PC-3 (cell line): ENCODE results near the gene LRRC8A.

Source experiments
- CTCF ChIP-seq: fragments of 300-600 bp; sonication (generic); conservative IDR thresholded peaks from 2 replicates; pipeline ENCODE4 v1.5.1; 2017; ENCODE audit warnings: antibody characterized with exemption, low read depth, mild to moderate bottlenecking, low read length
- EZH2phosphoT487 ChIP-seq: fragments of 300-600 bp; sonication (generic); IDR thresholded peaks from 2 replicates; pipeline ENCODE4 v1.6.1; 2018; ENCODE audit warnings: mild to moderate bottlenecking, antibody characterized with exemption, low read length, borderline replicate concordance

GRCh38 chr9:128946571-128947276 lies 64.8 kb downstream of the LRRC8A start:
- TF ChIP-seq CTCF (no peak), EZH2phosphoT487 (no peak)
